IPS DF 4.7 (cell line): ENCODE results near the gene DENND1B.
"Not testable (repeated sequence)": the region's sequence is repeated elsewhere in the genome, so short reads cannot be mapped to it uniquely, and the experiment has no call there.

Experiments
- DNase-seq: peaks from one replicate; pipeline ENCODE4 v3.0.0-alpha.2; 2013; ENCODE audit warnings: low spot score; ENCODE audit errors: extremely low read depth

The DENND1B gene

DNA sequence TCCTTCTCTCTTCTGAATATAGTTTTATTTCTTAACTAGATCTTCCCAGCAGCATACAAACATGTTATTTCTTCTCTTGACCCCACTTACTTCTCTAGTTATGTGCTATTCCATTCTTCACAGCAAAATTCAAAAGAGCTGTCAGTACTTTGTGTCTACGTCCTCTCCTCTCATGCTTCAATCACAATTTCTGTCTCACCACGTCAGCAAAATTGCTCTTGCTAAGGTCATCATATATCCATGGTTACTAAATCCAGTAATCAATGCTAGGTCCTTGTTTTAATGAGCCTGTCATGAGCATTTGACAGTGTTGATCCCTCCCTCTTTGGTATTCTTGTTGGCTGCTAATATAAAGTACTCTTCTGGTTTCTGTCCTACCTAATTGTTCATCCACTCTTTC, 214.2 kb downstream of the DENND1B start:
- no peak for DNase-seq

GRCh38 chr1:197559655-197560054, 215.6 kb downstream of the DENND1B start:
- no peak for DNase-seq

DNA sequence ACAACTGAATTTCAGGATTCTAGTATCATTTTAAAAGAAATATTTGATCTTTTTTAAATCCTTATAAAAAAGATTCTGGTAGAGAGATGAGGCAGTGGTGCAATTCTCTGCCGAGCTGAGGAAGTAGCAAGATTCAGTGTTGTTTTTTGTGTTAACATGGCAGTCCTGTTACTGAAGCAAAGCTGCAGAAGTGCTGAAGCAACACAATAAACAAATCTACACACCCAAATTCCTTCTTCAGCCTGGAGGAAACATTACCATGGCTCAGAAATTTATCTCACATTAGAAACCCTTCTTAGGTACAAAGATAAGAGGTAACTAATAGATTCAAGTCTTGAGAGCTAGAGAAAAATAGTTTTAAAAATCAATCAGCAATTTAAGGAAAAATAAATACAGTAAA, 216.0 kb downstream of the DENND1B start:
- DNase-seq, result no peak

GRCh38 chr1:197557302-197557701, 218.0 kb downstream of the DENND1B start:
- DNase-seq, result no peak

GRCh38 chr1:197553281-197553680, 222.0 kb downstream of the DENND1B start:
- no peak for DNase-seq

DNA sequence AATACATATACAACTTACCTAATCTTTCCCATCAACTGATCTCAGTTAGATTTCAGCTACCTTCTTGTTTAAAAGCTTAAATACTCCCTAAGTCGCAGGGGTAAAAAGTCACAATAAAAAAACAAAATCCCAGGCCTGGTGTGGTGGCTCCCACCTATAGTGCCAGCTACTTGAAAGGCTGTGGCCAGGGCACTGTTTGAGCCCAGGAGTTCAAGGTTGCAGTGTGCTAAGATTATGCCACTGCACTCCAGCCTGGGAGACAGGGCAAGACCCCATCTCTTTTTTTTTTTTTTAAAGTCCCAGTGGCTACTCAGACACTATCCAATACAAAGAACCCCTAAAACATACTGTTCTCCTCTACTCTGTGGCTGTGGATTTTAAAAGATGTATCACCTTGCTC, 228.3 kb downstream of the DENND1B start:
- DNase-seq, result no peak

DNA sequence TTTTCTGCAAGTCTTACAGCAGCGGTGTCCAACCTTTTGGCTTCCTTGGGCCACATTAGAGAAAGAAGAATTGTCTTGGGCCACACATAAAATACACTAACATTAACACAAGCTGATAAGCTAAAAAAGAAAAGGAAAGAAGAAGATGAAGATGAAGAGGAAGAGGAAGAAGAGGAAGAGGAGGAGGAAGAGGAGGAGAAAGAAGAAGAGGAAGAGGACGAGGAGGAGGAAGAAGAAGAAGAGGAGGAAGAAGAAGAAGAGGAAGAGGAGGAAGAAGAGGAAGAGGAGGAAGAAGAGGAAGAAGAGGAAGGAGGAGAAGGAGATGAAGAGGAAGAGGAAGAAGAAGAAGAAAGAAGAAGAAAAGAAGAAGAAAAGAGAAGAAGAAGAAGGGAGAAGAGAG, 230.7 kb downstream of the DENND1B start:
- DNase-seq, result no peak

DNA sequence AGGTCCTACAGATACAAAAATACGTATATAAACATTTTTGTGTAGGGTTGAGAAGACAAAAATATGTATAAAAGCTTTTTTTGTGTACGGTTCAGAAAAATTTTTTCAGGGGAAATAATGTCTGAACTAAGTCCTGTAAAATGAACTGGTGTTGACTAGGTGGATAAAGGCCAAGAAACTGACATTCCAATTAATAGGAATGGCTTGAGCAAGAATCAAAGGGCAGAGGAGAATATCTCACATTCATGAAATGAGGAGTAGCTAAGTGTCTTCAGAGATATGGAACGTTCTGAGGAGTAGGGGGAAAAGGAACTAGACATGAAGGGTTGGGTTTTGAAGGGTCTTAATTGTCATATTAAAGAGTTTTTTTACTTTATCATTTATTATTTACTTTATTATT, 231.2 kb downstream of the DENND1B start:
- DNase-seq, result no peak

- DNase-seq, result no peak
Observed at GRCh38 chr1:197541411-197541810, 233.9 kb downstream of the DENND1B start.

GRCh38 chr1:197526736-197527371, 248.4 kb downstream of the DENND1B start:
- DNase-seq, result no peak

DNA sequence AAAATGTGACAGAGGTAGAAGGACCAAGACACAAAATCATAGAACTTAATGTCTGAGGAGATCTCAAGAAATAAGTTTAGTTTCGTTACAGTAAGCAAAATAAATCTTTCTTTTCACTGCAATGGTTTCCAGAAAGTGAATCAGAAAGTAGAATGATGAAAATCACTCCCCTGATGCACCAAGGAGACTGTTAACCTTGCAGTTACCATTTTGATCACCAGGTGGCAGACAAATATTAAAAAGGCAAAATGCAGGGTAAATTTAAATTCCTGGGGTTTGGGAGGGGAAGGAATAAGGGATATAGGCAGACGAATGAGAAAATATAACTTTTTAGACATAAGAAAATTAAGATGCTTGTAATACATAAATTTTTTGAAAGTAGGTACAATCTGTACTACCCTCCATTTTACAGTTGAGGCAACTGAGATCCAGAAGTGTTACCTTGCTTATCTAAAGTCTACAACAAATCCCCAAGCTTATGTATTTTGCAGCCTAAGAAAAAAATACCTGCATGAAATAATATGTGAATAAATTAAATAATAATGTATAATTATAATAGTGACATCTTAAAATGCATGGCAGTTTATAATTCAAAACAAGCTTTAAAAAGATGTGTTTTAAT, 254.1 kb downstream of the DENND1B start:
- no peak for DNase-seq

DNA sequence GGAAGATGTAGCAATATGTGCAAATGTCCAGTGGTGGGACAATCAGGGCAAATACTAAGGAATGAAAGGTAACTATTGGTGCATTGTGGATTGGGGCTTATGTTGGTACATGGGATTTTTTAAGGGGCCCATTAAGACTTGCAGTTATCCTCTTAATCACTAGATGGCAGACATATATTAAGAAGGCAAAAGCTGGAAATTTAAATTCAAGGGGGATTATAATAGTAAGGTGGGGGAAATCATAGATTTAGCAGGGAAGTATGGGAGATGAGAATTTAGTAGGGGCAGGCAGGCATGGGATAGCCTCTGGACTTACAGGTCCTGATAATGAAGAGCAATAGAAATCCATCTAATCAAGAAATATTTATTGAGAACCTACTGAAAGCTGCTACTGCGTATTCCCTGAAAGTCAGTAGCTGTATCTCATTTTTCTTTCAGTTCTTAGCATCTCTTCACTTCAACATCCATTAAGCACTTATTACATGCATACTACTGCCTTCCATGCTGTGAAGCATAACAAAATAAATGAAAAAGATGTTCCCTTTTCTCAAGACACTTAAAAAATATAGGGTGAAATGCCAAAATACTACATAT, 255.4 kb downstream of the DENND1B start:
- DNase-seq, result no peak

DNA sequence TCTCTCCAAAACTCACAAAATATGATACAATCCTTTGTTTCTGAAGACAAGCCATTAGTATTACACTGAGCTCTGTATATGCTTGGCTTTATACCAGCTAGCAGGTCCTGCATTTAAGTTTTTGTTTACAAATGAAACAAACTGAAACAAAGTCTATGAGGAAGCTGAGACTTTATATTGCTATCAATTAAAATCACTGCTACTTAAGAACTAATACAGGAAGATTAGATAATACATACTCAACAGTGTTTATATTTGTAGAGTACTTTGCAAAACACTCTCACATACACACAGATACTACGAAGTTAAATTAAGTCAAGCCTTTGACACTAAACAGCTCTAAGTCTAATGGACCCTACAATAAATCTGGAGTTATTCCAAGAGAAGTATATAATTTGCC, 259.9 kb downstream of the DENND1B start:
- no peak for DNase-seq

DNA sequence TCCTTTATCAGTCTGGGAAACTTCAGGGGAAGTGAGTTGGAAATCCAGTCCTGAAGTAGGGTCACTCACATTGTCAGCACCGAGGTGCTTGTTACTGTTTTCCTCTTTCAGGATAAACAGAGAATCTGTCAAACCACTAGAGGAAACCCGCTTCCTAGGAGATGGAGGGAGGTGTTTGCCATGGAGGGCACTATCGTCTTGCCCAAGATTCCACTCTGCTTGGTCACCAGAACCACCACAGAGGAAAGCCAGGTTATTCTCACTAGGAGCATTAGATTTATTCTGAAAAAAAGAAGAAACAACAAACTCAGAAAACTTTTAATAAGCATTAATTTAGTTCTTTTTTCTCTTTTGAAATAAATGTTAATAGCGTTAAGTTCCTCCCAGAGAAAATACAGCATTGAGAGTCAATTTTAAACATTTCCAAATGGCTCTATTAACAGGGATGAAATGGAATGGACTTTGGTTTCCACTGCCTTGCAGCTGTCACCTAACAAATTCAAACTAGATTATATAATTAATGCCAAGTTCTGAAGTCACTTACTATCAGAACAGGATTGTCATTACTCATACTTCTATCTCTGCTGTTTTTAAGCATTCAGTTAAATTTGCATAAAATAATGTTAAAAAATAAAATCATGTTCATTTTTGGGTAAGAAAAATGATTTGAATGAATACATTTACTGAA, 264.4 kb downstream of the DENND1B start:
- no peak for DNase-seq

DNA sequence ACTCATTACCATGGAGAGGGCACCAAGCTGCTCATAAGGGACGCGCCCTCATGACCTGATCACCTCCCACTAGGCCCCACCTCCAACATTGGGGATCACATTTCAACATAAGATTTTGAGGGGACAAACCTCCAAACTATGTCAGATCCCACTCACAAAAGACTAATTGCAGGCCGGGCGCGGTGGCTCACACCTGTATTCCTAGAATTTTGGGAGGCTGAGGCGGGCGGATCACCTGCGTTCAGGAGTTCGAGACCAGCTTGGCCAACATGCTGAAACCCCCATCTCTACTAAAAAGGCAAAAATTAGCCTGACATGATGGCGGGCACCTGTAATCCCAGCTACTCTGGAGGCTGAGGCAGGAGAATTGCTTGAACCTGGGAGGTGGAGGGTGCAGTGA, 278.6 kb downstream of the DENND1B start:
- no peak for DNase-seq

DNA sequence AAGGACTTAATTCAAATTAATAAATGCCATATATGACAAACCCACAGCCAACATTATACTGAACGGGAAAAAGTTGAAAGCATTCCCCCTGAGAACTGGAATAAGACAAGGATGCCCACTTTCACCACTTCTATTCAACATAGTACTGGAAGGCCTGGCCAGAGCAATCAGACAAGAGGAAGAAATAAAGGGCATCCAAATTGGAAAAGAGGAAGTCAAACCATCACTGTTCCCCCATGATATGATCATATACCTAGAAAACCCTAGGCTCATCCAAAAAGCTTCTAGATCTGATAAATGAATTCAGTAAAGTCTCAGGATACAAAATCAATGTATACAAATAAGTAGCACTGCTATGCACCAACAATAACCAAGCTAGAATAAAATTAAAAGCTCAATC, 283.8 kb downstream of the DENND1B start:
- not testable (repeated sequence) for DNase-seq

GRCh38 chr1:197486946-197487345, 288.3 kb downstream of the DENND1B start:
- DNase-seq, result no peak

DNA sequence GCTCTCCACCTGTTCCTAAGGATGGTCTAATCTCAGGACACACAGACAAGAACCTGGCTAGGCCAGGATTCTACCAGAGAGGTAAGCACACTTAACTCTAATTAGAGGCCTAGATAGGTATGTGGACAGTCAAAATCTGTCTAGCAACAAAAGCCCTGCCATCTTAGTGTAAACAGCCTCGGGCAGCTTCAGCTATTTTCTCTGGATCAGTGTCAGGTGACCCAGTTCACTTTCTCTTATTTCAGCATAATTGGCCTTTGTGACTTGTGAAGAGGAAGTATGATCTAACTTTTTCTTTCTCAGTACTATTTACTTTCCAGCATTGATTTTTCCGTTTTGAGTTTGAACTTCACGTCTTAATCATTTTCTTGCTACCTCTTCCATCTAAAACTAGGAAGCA, 289.5 kb downstream of the DENND1B start:
- no peak for DNase-seq

DNA sequence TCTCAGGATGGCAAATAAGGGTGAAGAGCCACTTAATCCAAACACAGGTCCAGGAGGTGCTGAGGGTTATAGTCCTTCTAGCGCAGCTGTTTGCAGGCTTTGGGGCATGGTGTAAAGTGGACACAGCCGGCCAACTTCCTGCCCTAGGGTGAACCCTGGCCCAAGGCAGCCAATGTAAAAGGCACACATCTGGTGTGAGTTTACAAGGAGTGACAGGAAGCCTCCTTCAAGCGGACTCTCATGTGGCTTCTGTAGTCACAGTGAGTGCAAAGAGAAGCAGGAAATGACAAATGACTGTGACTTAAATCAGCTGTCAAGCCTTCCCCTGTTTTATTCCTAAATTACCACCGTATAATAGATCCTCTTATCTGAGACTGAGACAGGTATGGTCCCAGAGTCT, 294.2 kb downstream of the DENND1B start:
- no peak for DNase-seq

DNA sequence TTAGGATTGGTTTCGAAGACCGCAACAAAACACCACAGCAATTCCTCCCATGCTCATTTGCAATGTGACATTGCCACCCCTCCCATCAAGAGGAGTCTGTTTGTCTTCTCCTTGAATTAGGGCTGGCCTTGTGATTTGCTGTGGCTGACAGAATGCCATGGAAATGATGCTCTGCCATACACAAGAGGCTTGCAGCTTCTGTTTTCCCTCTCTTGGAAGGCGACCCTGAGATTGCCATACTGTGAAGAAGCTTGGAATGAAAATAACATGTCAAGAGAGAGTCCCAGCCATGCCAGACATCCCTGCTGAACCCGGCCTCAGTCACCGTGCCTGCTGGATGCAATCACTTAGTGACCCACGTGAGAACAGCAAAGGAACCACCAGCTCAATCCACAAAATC, 294.8 kb downstream of the DENND1B start:
- DNase-seq, result no peak

- no peak for DNase-seq
Observed at GRCh38 chr1:197472141-197472540, 303.1 kb downstream of the DENND1B start.

DNA sequence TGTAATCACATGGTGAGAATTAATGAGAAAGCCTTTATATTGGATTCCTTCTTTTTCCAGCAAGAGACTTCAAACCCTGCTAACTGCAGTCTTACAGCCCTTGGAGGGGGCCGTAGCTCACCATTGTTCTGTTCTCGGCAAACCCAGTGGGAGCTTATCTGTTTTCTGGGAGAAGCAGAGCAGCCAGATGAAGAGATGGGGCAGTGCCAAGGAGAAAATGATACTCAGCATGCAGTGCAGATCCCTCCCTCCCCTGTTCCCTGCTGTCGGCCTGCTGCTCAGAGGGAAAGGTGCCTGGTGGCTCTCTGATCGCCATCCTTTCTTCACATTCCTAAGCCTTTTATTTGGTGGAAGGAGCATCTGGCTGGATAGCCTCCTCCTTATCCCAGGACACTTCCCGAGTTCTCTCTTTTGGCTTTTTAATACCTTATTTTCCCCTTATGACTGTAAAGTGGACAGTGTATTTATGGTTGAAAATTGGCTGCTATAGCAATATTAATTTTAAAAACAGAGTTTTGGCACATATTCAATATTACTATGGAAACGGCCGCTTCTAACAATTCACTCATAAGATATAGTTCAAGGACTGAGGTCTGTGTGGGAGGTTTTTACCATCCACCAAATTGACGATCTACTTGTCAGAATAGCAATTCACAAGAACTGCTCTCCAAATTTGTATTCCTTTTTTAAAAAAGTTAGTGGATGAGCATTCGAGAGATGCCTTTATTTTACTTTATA, 303.9 kb downstream of the DENND1B start:
- DNase-seq, result no peak
